Ishikawa (cell line): ENCODE data around the gene COG5.

ENCODE experiments used
- CEBPB ChIP-seq: IDR thresholded peaks from 2 replicates; pipeline ENCODE4 v1.6.1; 2012
- CREB1 ChIP-seq: IDR thresholded peaks from 2 replicates; pipeline ENCODE4 v1.6.1; 2012; ENCODE audit warnings: low read depth
- EGR1 ChIP-seq: IDR thresholded peaks from 2 replicates; pipeline ENCODE4 v1.6.1; 2012
- EP300 ChIP-seq: IDR thresholded peaks from 2 replicates; pipeline ENCODE4 v1.6.1; 2012; ENCODE audit warnings: borderline replicate concordance
- FOXM1 ChIP-seq: IDR thresholded peaks from 2 replicates; pipeline ENCODE4 v1.6.1; 2012; ENCODE audit warnings: low read depth, borderline replicate concordance
- MAX ChIP-seq: IDR thresholded peaks from 2 replicates; pipeline ENCODE4 v1.6.1; 2012
- NFIC ChIP-seq: IDR thresholded peaks from 2 replicates; pipeline ENCODE4 v1.6.1; 2012
- RAD21 ChIP-seq: IDR thresholded peaks from 2 replicates; pipeline ENCODE4 v1.6.1; 2012; ENCODE audit warnings: low read depth
- TAF1 ChIP-seq: IDR thresholded peaks from 2 replicates; pipeline ENCODE4 v1.6.1; 2012; ENCODE audit warnings: low read depth, mild to moderate bottlenecking
- TCF12 ChIP-seq: IDR thresholded peaks from 2 replicates; pipeline ENCODE4 v1.6.1; 2012; ENCODE audit warnings: low read depth
- TEAD4 ChIP-seq: IDR thresholded peaks from 2 replicates; pipeline ENCODE4 v1.6.1; 2012
- USF1 ChIP-seq: IDR thresholded peaks from 2 replicates; pipeline ENCODE4 v1.6.1; 2012
- YY1 ChIP-seq: IDR thresholded peaks from 2 replicates; pipeline ENCODE4 v1.6.1; 2012; ENCODE audit warnings: low read depth
- ZBTB7A ChIP-seq: IDR thresholded peaks from 2 replicates; pipeline ENCODE4 v1.6.1; 2012; ENCODE audit warnings: low read depth
- TF ChIP-seq, protein P1 (sequence below): IDR thresholded peaks from 2 replicates; pipeline ENCODE4 v1.6.1; 2012; ENCODE audit warnings: low read depth, mild to moderate bottlenecking

Gene COG5

GRCh38 chr7:107573537-107573936 is 9.8 kb upstream of the COG5 start:
- TF ChIP-seq EGR1 (no peak), CEBPB (no peak), TCF12 (no peak), NFIC (no peak), EP300 (no peak), USF1 (no peak), TEAD4 (no peak)

DNA sequence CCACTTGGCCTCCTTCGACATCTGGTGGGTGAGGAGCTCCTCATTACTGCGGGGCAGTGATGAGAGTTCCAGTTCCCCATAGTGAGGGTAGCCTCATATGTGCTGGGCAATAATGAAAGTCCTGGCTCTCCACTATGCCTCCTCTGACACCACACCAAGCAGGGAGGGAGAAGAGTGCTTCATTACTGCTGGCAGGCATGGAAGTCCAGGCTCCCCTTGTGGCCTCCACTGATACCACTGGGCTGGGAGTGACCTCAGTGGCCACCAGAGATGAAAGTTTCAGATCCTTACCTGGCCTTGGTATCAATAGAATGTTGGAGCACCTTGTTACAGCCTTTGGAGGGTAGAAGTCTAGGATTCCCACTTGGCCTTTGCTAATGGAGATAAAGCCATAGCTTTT is 6.6 kb upstream of the COG5 start:
- no peak for TF ChIP-seq USF1
- no peak for TF ChIP-seq FOXM1
- no peak for TF ChIP-seq MAX
- no peak for TF ChIP-seq YY1
- TF ChIP-seq ZBTB7A, result no peak
- TF ChIP-seq CREB1, result no peak
- no peak for TF ChIP-seq CEBPB
- TF ChIP-seq EGR1, result no peak
- TF ChIP-seq, protein P1, sequence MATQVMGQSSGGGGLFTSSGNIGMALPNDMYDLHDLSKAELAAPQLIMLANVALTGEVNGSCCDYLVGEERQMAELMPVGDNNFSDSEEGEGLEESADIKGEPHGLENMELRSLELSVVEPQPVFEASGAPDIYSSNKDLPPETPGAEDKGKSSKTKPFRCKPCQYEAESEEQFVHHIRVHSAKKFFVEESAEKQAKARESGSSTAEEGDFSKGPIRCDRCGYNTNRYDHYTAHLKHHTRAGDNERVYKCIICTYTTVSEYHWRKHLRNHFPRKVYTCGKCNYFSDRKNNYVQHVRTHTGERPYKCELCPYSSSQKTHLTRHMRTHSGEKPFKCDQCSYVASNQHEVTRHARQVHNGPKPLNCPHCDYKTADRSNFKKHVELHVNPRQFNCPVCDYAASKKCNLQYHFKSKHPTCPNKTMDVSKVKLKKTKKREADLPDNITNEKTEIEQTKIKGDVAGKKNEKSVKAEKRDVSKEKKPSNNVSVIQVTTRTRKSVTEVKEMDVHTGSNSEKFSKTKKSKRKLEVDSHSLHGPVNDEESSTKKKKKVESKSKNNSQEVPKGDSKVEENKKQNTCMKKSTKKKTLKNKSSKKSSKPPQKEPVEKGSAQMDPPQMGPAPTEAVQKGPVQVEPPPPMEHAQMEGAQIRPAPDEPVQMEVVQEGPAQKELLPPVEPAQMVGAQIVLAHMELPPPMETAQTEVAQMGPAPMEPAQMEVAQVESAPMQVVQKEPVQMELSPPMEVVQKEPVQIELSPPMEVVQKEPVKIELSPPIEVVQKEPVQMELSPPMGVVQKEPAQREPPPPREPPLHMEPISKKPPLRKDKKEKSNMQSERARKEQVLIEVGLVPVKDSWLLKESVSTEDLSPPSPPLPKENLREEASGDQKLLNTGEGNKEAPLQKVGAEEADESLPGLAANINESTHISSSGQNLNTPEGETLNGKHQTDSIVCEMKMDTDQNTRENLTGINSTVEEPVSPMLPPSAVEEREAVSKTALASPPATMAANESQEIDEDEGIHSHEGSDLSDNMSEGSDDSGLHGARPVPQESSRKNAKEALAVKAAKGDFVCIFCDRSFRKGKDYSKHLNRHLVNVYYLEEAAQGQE, result no peak
- TF ChIP-seq RAD21, result no peak
- no peak for TF ChIP-seq TEAD4

GRCh38 chr7:107564553-107565298 is 1.0 kb upstream of the COG5 start:
- TF ChIP-seq USF1 (peak; percentile 75), NFIC (no peak)

GRCh38 chr7:107563081-107563774 is 492 bp downstream of the COG5 start:
- no peak for TF ChIP-seq CEBPB
- TF ChIP-seq TEAD4, result no peak
- TF ChIP-seq CREB1, result no peak
- TF ChIP-seq YY1, result no peak
- TF ChIP-seq MAX, result no peak
- TF ChIP-seq ZBTB7A, result no peak; the same call in 1 of the 2 replicates
- TF ChIP-seq RAD21, result no peak
- no peak for TF ChIP-seq EP300
- no peak for TF ChIP-seq EGR1
- TF ChIP-seq, protein P1, result no peak
- TF ChIP-seq NFIC, result no peak
- no peak for TF ChIP-seq TCF12
- TF ChIP-seq TAF1, result no peak
- no peak for TF ChIP-seq USF1
- no peak for TF ChIP-seq FOXM1

GRCh38 chr7:107560898-107561516 is 2.7 kb downstream of the COG5 start:
- TF ChIP-seq EGR1 (no peak), RAD21 (no peak), FOXM1 (no peak), CEBPB (no peak), NFIC (no peak), CREB1 (no peak), TCF12 (no peak), ZBTB7A (no peak), YY1 (no peak), TAF1 (no peak), EP300 (no peak), USF1 (no peak), MAX (no peak), TEAD4 (no peak)
- TF ChIP-seq, protein P1, result no peak
